Frontal cortex (tissue), 1 donor: ENCODE results near the gene GJD2. TPM values are rescaled to one million over a fixed set of nuclear protein-coding genes. Genes with fewer than 3 reads are reported as not detected.

Experiments used
- total RNA-seq: library from RNA; depleted of rRNA; stranded (reverse); fragments of >200 nt; gene quantifications from one replicate; pipeline ENCODE4 v1.2.3, GENCODE V29; 2014

GJD2 gene
- total RNA-seq, 1 donor from 2014 or later, result 6.5 TPM

Other genes with a start within 250 kb of the GJD2 start
- 28.9 TPM for gene GOLGA8B, start 171.3 kb downstream of the GJD2 start, total RNA-seq
- 0.41 TPM for gene ACTC1, start 40.6 kb upstream of the GJD2 start, total RNA-seq
- 39.1 TPM for gene AQR, start 214.7 kb upstream of the GJD2 start, total RNA-seq
- 115 TPM for gene ZNF770, start 233.3 kb upstream of the GJD2 start, total RNA-seq